Measurements from ENCODE around the gene TUSC2. TPM values are rescaled to one million over a fixed set of nuclear protein-coding genes. Genes with fewer than 3 reads are reported as not detected.

TUSC2 gene
- total and polyA plus RNA-seq, 9 of the 15 experiments (the other 6 are each of a cell fraction or from before 2014, with no cell fraction given) = 2.8 to 67.5 (median 25.8) TPM

GRCh38 chr3:50319894-50320625 lies 8.0 kb downstream of the TUSC2 start (continued):
- TF ChIP-seq ZNF318 (IDR thresholded peaks at IDR 0.05; ENCODE audit: borderline replicate concordance in 1 of 2, low read depth in 1 of 2) (no peak), TSC22D4 (tag; IDR thresholded peaks at IDR 0.05) (no peak), ZNF134 (CRISPR knock-in tag; conservative IDR thresholded peaks at IDR 0.05) (no peak), XRCC5 (IDR thresholded peaks at IDR 0.05; ENCODE audit: low read depth, low read length) (no peak), STAT5B (CRISPR knock-in tag; IDR thresholded peaks at IDR 0.05) (no peak), ASH1L (IDR thresholded peaks at IDR 0.05; ENCODE audit: borderline replicate concordance, low read depth, partially characterized antibody) (no peak), ZNF143 (CRISPR knock-in tag; IDR thresholded peaks at IDR 0.05) (no peak)
- TF ChIP-seq, protein P1, sequence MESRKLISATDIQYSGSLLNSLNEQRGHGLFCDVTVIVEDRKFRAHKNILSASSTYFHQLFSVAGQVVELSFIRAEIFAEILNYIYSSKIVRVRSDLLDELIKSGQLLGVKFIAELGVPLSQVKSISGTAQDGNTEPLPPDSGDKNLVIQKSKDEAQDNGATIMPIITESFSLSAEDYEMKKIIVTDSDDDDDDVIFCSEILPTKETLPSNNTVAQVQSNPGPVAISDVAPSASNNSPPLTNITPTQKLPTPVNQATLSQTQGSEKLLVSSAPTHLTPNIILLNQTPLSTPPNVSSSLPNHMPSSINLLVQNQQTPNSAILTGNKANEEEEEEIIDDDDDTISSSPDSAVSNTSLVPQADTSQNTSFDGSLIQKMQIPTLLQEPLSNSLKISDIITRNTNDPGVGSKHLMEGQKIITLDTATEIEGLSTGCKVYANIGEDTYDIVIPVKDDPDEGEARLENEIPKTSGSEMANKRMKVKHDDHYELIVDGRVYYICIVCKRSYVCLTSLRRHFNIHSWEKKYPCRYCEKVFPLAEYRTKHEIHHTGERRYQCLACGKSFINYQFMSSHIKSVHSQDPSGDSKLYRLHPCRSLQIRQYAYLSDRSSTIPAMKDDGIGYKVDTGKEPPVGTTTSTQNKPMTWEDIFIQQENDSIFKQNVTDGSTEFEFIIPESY (CRISPR knock-in tag; IDR thresholded peaks at IDR 0.05) = peak; percentile 80; the same call in 1 of the 2 replicates
